SHP77 treated with DMSO at 0.1 percent for 48 hours (cell line): ENCODE measurements around the gene MARCHF3.
"Not testable (repeated sequence)": the region's sequence is repeated elsewhere in the genome, so short reads cannot be mapped to it uniquely, and the experiment has no call there.

Experiments
- DNase-seq: peaks from one replicate; lab custom pipeline; 2025; lab: John Stamatoyannopoulos, UW

MARCHF3 gene

GRCh38 chr5:126954981-126955380 is 75.4 kb downstream of the MARCHF3 start:
- no peak for DNase-seq

DNA sequence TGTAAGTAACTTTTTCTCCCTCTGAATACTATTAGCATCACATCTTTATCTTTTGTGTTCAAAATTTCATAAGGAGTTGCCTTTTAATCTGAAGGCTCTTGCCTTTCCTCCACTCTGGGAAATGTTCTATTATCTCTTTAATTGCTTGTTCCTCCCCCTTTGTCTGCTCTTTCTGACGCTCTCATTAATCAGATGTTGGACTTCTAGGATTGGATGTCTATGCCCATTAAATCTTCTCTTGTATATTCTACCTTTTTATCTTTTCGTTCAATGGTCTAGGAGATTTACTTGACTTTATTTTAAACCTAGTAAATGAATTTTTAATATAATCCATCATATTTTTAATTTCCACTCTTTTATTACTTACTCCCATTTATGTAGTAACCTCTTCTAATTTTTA is 76.7 kb downstream of the MARCHF3 start:
- no peak for DNase-seq

GRCh38 chr5:126949475-126949874 is 80.9 kb downstream of the MARCHF3 start:
- DNase-seq: no peak

DNA sequence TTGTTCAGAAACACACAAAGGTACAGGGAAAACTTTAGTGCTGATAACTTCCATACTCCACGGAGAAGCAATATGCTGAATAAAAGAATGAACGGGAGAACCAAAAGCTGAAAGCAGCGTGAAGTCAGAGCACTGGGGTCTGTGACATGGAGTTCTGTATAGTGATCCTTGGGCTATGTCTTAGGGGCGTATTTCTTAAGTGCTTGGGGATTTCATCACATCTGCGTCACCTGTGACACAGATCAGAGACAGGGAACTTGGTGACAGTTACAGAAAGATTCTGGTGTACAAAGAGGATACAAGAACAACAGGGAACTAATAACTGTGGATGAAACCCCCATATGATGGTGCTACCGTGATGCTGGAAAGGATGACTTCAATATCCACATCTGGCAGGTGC is 81.9 kb downstream of the MARCHF3 start:
- no peak for DNase-seq

- DNase-seq: no peak
Observed at GRCh38 chr5:126948011-126948355, 82.4 kb downstream of the MARCHF3 start.

GRCh38 chr5:126947146-126948010 is 83.0 kb downstream of the MARCHF3 start:
- DNase-seq: no peak

- not testable (repeated sequence) for DNase-seq
Observed at GRCh38 chr5:126942908-126943307, 87.5 kb downstream of the MARCHF3 start.

DNA sequence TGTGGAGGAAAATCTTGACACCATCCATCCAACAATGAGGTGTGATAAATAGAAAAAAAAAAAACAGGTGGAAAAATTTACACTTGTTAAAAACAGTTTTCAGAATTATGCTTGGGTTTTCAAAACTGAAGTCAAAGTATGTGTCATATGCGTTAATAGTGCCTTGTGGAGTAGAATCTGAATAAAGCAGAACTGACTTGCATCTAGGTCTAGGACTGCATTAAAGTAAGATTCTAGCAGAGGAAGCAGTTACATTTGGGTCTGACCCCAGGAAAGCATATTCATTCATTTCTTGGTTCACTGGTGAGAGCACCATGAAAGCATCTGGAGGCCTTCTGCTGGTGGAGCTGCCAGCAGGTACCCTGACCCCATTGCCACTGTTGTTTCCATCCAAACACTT is 89.0 kb downstream of the MARCHF3 start:
- DNase-seq: no peak

DNA sequence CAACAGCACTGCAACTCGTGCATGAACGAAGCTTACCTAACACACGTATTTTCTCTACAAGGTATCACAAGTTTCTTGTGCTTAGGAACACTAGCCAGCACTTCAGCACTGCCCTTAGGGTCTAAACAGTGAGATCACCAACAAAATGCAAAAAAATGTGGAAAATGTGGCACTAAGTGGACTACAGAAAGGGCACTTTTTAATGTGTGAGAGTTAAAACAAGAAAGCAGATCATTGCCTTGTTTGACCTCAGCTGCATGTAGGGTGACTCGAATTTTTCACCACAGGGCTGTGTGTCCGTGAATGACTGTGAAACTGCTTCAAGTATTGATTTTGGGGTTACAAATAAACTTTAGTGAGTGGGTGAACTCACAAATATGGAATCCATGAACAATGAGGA is 90.5 kb downstream of the MARCHF3 start:
- DNase-seq: no peak

DNA sequence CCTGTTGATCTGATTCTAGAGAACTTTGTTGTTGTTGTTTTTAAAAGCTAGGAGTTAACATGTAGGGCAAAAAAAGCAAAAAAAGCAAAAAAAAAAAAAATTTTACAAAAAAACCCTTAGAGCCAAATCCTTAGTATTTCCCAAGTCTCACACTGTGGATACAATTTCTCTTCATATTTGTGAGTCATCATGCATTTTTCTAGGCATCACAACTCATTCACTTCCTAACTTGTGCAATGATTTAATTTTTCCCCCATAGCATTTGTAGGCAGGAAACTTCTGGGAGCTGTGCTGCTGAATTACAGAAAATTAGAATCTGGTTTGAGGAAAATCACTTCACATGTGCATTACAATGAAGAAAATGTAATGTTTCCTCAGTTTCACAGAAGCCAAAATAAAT is 91.9 kb downstream of the MARCHF3 start:
- DNase-seq: no peak

DNA sequence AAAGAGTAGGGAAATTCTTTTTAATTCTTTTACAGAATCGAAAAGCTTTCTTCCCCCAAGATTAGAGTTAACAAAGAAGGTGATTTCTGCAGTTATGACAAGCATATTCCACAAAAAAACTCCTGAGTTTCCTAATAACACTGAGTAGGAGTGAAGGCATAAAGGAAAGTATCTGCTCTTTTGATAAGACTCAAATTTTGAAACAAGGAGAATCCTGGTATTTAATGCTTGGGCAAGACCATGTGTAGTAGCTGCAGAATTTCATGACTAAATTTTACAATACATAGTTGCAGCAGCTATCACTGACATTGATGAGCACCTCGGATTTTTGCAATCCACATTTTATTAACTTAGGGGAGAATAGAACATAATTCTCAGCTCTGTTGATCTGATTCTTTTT is 92.6 kb downstream of the MARCHF3 start:
- no peak for DNase-seq

DNA sequence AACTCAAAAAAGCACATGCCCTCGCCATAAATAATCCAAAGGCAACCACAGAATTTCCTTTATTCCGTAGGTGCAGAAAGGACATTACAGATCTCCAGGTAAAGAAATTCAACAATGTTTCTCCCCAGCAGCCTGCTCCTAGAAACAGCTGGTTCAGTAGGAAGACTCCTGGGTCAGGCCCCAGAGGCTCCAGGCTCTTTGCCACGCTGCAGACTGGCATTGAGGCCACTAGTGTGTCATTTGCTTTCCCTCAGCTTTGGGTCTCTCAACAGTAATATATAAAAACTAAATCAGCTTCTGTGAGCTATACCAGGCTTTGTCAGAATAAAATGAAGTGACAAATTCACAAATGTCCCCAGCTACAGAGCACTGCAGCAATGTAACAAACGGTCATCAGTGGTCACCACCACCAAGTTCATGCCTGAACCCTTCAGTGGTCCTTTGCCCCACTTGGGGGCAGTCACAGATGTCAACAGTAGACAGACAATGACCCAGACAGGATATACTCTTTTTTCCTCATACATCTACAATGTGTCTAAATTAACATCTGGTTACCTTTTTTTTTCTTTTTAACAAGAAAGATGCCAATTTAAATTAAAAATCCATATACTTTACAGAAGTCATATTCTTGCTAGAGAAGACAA is 93.5 kb downstream of the MARCHF3 start:
- no peak for DNase-seq

GRCh38 chr5:126931963-126932660 is 98.2 kb downstream of the MARCHF3 start:
- DNase-seq: no peak

GRCh38 chr5:126928041-126928440 is 102.3 kb downstream of the MARCHF3 start:
- no peak for DNase-seq

- DNase-seq: no peak
Observed at GRCh38 chr5:126927429-126927828, 102.9 kb downstream of the MARCHF3 start.

- DNase-seq: no peak
Observed at GRCh38 chr5:126926187-126926586, 104.2 kb downstream of the MARCHF3 start.

DNA sequence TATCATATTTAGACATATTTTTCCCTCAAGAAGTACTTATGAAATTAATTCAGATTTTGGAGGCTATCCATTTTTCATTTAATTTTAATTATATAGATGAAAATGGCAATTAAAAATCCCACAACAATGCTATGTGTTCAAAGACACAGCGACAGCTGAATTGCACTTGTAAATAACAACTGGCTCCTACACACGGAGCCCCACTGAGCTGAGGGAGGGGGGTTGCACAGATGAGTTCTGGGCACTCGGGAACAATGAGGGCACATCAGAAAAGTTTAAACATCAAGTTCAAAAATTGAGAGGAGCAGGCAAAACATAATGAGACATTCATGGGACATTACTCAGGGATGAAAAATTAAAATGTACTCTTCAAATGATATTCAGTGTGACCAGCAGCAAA is 104.9 kb downstream of the MARCHF3 start:
- DNase-seq: no peak

- DNase-seq: no peak
Observed at GRCh38 chr5:126924331-126925033, 105.9 kb downstream of the MARCHF3 start.

- DNase-seq: no peak
Observed at GRCh38 chr5:126921241-126922091, 108.9 kb downstream of the MARCHF3 start.

- DNase-seq: no peak
Observed at GRCh38 chr5:126920291-126920690, 110.1 kb downstream of the MARCHF3 start.

DNA sequence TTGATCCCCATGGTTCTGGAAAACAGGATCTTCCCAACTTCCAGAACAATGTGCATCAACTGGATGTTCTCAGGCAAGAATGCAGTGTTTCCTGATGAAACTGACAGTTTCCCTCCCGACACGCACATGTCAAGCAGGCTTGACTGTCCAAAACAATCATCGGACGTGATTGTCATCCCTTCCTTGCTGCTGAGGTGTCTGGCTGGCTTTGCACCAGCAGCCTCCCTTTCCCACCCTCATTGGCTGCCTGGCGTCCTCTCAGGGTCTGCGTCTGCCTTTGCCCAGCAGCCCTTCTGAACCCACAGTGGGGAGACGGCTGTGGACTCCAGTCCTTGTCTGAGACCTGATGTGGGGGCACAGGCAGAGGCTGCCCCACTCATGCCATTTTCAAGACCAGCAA is 110.8 kb downstream of the MARCHF3 start:
- no peak for DNase-seq

DNA sequence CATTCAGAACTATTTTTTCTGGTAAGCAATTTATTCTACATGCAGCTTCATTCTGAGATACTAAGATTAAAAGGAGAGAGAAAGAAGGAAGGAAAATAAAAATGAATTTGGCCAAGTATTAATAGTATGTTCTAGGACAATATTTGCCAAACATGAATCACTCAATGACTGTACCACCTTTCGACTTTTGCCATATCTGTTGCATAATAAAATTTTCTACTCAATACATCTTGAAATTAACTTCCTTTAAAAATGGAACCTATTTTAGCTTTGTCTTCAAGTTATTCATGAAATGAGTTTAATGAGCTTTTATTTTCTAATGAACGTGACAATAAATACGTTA is 111.8 kb downstream of the MARCHF3 start:
- DNase-seq: no peak
